ENCODE measurements around the gene SNRPA1. TPM values are rescaled to one million over a fixed set of nuclear protein-coding genes. Genes with fewer than 3 reads are reported as not detected.
A peak's percentile ranks its signal among the peaks of the same experiment; 100 is the strongest.

SNRPA1 gene
- total RNA-seq, 4 donors from 2014 or later, result 19.9 to 35.7 (median 25.2) TPM

DNA sequence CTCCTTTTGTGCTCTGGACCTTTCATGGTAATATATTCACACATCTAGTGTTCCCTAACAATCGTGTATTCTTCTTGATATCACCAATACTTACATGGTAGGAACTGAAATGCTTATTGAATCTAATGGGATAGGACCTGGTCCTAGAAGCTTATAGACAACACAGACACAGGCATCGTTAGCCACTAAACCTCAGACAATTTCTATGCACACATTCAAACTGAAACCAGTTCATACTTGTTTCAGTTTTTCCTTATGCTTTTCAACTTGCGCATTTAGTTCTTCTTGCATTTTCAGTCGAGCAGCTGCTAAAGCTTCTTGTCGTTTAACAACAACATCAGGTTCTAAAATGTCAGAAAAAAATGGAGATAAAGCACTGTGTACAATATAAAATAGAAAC, 20.0 kb downstream of the SNRPA1 start:
- H3K36me3 ChIP-seq, result peaks cover 53 to 65% (median 58%) of the 10 kb centered on the region in 4 donors

DNA sequence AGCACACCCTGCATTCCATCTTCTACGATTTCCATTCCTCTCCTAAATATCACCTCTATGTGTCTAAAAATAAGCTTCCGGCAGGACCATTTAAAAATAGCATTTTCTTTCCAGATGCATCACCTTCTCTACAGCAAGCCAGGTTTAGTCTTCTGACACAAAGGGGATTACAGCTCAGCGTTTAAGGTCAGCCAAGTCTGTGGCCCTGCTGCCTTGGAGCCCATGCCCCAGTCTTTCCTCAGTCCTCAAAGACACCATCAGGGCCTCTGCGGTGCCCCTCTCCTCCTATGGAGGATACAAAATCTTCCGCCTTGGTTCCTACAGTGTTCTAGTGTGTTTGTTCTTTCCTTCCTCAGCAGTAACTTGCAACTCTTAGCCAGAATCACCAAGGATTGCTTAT, 21.5 kb downstream of the SNRPA1 start:
- intact Hi-C loops (cut with DNase I), result no loop called here

More for the DNA sequence above, 20.0 kb downstream of the SNRPA1 start:
- intact Hi-C loops (cut with DNase I), result no loop called here
- 84% methylated on average over 5 of the region's 5 CpGs for WGBS
- Histone ChIP-seq H3K27ac (replicated peaks in 1 of 4) (no peak overlapping the region), H3K4me1 (peaks cover 15 to 26% (median 23%) of the 10 kb centered on the region in 4 donors), H3K27me3 (no peaks in the 10 kb centered on the region), H3K4me3 (no peak overlapping the region), H3K9me3 (no peaks in the 10 kb centered on the region)
- no peak for DNase-seq (ENCODE audit: extremely low spot score)
- TF ChIP-seq EP300 (IDR thresholded peaks at IDR 0.05), result no peak
- TF ChIP-seq, protein P1, sequence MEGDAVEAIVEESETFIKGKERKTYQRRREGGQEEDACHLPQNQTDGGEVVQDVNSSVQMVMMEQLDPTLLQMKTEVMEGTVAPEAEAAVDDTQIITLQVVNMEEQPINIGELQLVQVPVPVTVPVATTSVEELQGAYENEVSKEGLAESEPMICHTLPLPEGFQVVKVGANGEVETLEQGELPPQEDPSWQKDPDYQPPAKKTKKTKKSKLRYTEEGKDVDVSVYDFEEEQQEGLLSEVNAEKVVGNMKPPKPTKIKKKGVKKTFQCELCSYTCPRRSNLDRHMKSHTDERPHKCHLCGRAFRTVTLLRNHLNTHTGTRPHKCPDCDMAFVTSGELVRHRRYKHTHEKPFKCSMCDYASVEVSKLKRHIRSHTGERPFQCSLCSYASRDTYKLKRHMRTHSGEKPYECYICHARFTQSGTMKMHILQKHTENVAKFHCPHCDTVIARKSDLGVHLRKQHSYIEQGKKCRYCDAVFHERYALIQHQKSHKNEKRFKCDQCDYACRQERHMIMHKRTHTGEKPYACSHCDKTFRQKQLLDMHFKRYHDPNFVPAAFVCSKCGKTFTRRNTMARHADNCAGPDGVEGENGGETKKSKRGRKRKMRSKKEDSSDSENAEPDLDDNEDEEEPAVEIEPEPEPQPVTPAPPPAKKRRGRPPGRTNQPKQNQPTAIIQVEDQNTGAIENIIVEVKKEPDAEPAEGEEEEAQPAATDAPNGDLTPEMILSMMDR (IDR thresholded peaks at IDR 0.05), result no peak
- TF ChIP-seq POLR2AphosphoS5 (IDR thresholded peaks at IDR 0.05), result no peak
- TF ChIP-seq POLR2A (IDR thresholded peaks at IDR 0.05; ENCODE audit: low read depth), result no peak

DNA sequence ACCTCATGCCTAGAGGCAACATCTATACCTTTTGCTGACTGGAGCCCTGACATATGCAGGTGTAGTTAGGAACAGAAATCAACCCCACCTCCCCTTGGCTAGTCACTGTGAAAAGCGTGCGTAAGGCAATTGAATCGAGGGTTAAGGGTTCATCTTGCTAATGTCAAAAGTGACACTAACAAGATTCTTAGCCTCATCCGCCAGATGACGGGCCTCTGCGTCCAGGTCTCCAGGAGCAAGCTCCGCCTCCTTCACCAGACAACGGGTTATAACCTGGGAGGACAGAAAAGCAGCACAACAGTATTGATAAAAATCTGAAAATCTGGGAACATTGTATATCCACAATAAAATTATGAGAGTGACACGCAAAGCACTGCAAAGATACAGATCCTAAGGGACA, 22.5 kb downstream of the SNRPA1 start:
- 95% methylated on average over 9 of the region's 9 CpGs for WGBS
- Histone ChIP-seq H3K4me3 (no peak overlapping the region), H3K4me1 (peaks cover 15 to 25% (median 21%) of the 10 kb centered on the region in 4 donors), H3K36me3 (peaks cover 55 to 69% (median 62%) of the 10 kb centered on the region in 4 donors), H3K27me3 (no peaks in the 10 kb centered on the region), H3K9me3 (no peaks in the 10 kb centered on the region), H3K27ac (replicated peaks in 1 of 4) (no peak overlapping the region)
- DNase-seq (ENCODE audit: extremely low spot score), result no peak
- TF ChIP-seq POLR2AphosphoS5 (IDR thresholded peaks at IDR 0.05) (no peak), EP300 (IDR thresholded peaks at IDR 0.05) (no peak), POLR2A (IDR thresholded peaks at IDR 0.05; ENCODE audit: low read depth) (no peak)
- TF ChIP-seq, protein P1 (IDR thresholded peaks at IDR 0.05), result no peak
- intact Hi-C loops (cut with DNase I), result no loop called here

More for the DNA sequence above, 21.5 kb downstream of the SNRPA1 start:
- 74% methylated on average over 5 of the region's 5 CpGs for WGBS
- no peak overlapping the region for H3K4me3 ChIP-seq
- peaks cover 55 to 69% (median 62%) of the 10 kb centered on the region in 4 donors for H3K36me3 ChIP-seq
- H3K27me3 ChIP-seq, result no peaks in the 10 kb centered on the region
- H3K4me1 ChIP-seq, result peaks cover 15 to 26% (median 23%) of the 10 kb centered on the region in 4 donors
- H3K9me3 ChIP-seq, result no peaks in the 10 kb centered on the region
- DNase-seq (ENCODE audit: extremely low spot score), result no peak
- TF ChIP-seq EP300 (IDR thresholded peaks at IDR 0.05) (no peak), POLR2AphosphoS5 (IDR thresholded peaks at IDR 0.05) (no peak), POLR2A (IDR thresholded peaks at IDR 0.05; ENCODE audit: low read depth) (no peak)
- TF ChIP-seq, protein P1 (IDR thresholded peaks at IDR 0.05), result no peak
- no peak overlapping the region for H3K27ac ChIP-seq (replicated peaks in 1 of 4)

DNA sequence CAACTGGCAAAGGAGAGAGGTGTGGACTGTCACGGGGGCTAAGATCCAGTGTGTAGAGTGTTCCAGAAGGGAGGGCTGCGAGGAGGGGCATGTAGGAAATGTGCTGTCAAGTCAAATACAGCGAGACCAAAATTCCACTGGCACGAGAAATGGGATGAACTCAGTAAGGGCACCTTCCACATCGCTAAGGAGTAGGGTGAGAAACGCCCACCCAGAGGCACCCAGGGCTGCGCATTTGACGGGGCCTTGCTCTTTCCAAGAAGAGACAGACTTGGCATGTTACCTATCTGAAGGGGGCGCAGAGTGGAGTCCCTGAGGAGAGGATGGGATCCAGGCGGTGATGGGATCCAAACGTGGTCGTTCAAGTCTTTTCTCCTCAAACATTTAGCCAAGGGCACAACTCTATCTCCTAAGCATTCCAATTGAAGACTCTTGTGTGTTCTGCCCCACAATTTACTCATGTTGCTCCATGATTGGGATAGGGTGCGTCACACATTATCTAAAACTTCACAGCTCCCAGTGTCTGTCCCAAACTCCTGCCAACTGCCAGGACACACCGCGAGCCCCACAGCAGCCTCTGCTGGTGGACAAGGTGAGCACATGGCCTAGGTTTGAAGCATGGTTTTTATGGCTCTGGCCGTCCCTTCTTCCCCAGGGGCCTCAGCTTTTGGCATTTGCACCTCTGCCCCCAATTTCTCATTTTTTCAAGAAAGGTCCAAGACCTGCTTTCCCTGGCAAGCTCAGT, 25.4 kb downstream of the SNRPA1 start:
- 82% methylated on average over 16 of the region's 16 CpGs for WGBS
- Histone ChIP-seq H3K4me3 (no peak overlapping the region), H3K9me3 (no peaks in the 10 kb centered on the region), H3K4me1 (peaks cover 6 to 26% (median 16%) of the 10 kb centered on the region in 4 donors), H3K36me3 (peaks cover 51 to 59% (median 53%) of the 10 kb centered on the region in 4 donors), H3K27me3 (no peaks in the 10 kb centered on the region), H3K27ac (replicated peaks in 1 of 4) (no peak overlapping the region)
- TF ChIP-seq EP300 (IDR thresholded peaks at IDR 0.05) (no peak), POLR2AphosphoS5 (IDR thresholded peaks at IDR 0.05) (no peak)
- TF ChIP-seq, protein P1 (IDR thresholded peaks at IDR 0.05), result peak in 1 of 3 experiments; percentile 30
- intact Hi-C loops (cut with DNase I), result no loop called here
- no peak for DNase-seq (ENCODE audit: extremely low spot score)

Measured in esophagus muscularis mucosa (tissue), 4 donors.